22Rv1 (cell line): ENCODE results near the gene CFAP47.

Experiments used
- H3K27ac ChIP-seq: fragments of 450-650 bp; 2 replicates; pipeline ENCODE4 v1.5.1; 2017
- ZFX ChIP-seq: fragments of 450-650 bp; IDR thresholded peaks from 2 replicates; pipeline ENCODE4 v1.6.1; 2017; ENCODE audit warnings: antibody characterized with exemption, borderline replicate concordance
- TF ChIP-seq, protein P1 (sequence below): fragments of 450-650 bp; IDR thresholded peaks from 2 replicates; pipeline ENCODE4 v1.5.1; 2017; ENCODE audit warnings: mild to moderate bottlenecking

The CFAP47 gene

DNA sequence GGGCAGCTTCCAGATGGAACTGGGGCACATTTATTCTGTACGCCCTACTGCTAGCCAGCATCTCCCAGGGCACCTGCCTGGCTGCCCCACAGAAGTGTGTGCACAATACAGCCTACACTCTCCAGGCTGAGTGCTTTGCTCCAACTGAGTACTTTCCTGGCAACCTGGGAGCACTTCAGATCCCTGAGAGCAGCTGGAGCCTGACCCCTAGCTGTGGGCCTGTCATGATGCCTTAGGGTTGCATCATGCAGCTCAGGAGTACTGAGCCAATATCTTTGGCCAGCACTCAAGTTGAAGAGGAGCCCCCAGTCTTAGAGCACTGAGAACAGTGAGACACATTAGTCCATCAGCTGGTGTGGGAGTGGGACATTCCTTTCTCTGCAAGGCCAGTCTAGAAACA is 321.9 kb downstream of the CFAP47 start:
- TF ChIP-seq, protein P1, sequence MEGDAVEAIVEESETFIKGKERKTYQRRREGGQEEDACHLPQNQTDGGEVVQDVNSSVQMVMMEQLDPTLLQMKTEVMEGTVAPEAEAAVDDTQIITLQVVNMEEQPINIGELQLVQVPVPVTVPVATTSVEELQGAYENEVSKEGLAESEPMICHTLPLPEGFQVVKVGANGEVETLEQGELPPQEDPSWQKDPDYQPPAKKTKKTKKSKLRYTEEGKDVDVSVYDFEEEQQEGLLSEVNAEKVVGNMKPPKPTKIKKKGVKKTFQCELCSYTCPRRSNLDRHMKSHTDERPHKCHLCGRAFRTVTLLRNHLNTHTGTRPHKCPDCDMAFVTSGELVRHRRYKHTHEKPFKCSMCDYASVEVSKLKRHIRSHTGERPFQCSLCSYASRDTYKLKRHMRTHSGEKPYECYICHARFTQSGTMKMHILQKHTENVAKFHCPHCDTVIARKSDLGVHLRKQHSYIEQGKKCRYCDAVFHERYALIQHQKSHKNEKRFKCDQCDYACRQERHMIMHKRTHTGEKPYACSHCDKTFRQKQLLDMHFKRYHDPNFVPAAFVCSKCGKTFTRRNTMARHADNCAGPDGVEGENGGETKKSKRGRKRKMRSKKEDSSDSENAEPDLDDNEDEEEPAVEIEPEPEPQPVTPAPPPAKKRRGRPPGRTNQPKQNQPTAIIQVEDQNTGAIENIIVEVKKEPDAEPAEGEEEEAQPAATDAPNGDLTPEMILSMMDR: no peak
- TF ChIP-seq ZFX: no peak
- H3K27ac ChIP-seq: no peak overlapping the region

DNA sequence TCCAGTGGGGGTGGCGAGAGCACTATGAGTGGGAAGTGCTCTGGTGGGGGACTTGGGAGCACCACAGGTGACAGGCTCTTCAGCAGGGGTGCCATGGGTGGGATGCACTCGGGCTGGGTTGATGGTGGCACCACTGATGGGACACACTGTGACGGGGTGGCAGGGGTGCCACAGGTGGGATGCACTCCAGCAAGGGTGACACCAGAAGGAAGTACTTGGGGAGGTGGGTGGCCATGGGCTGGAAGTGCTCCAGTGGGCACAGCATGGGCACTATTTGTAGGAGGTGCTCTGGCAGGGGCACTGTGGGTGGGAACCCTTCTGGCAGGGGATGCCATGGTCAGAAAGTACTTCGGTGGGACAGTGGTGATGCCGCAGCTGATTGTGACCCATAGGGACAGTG is 346.6 kb downstream of the CFAP47 start:
- no peak for TF ChIP-seq ZFX
- TF ChIP-seq, protein P1: no peak
- no peak overlapping the region for H3K27ac ChIP-seq

DNA sequence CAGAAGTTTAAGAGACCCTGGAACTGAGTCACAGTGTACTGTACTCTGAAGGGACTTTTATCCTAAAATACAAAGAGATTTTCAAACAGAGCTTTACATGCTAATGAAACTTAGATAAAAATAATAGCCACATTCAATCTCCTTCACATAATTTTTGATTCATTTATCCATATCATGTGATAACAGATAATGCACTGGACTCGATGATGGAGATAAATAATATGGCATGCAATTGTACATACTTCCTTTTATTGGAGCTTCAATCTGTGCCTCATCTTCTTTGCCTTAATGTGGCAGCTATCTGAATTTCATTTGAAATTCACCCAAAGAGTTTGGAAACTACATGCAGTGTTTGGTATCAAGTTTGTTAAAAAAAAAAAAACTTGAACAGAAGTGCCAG is 390.6 kb downstream of the CFAP47 start:
- no peak overlapping the region for H3K27ac ChIP-seq
- no peak for TF ChIP-seq ZFX
- TF ChIP-seq, protein P1: no peak

DNA sequence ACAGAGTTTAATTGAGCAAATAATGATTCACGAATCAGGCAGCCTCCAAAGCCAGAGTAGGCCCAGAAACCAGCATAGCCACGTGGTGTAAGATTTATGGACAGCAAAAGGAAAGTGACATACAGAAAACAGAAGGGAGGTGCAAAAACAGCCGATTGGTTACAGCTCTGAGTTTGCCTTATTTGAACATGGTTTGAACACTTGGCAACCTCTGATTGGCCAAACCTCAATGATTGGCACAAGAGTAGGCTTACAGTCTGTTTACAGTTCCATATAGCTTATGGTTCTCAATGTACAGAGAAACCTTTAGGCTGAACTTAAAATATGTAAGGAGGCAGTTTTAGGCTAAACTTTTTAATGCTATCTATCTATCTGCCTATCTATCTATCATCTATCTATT is 394.8 kb downstream of the CFAP47 start:
- TF ChIP-seq, protein P1: no peak
- TF ChIP-seq ZFX: no peak
- no peak overlapping the region for H3K27ac ChIP-seq

DNA sequence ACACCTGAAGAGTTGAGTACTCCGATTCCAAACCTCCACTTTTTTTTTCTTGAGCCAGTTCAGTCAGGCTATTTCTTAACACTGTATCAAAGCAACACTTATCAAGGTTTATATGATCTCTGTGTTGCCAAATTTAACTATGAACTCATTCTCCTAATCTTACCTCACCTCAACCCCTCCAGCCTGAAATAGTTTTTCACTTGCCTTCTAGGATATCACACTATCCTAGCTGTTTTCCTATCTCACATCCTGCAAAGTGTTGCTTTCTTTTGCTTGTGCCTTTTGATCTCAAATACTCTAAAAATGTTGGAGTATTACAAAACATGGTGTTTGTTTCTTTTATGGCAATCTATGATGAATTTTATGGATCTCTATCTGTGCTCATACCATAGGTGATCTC is 415.0 kb downstream of the CFAP47 start:
- TF ChIP-seq, protein P1: no peak
- no peak for TF ChIP-seq ZFX
- no peak overlapping the region for H3K27ac ChIP-seq

DNA sequence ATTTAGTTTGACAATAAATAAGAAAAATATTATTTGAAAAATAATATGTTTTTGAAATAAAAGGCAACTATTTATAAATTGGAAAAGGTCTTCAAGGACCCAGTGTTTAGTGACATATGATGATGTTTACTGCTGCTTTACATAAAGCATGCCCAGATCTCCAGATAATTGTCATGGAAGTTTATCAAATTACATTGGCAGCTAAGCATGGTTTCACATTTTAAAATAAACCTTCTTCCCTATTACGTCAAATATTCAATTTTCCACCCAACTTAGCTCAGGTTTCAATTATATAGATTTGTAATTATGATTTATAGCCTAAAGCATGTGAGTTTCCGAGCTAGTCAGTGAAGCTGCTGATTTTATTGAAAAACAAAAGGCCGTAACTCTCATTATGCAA is 417.2 kb downstream of the CFAP47 start:
- H3K27ac ChIP-seq: no peak overlapping the region
- TF ChIP-seq, protein P1: no peak
- TF ChIP-seq ZFX: no peak

DNA sequence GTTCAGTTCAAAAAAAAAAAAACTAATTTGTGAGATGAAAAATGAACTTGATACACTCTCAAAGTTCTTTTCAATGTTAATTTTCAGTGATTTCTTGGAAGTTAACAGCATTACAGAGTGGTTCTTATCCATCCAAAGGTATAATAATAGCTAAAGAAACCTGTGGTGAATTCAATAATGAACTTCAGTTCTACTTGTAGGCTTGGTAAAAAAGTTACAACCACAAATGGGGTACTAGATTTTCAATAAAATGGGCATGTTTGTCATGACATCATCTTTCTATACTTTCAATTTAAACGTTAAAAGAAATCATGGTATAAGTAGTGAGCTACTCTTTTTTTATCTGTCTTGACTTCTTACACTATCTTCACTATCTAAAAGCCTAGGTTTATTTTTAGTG is 424.8 kb downstream of the CFAP47 start:
- no peak overlapping the region for H3K27ac ChIP-seq
- no peak for TF ChIP-seq ZFX
- TF ChIP-seq, protein P1: no peak
